ENCODE measurements around the gene USP6NL. TPM values are rescaled to one million over a fixed set of nuclear protein-coding genes. Genes with fewer than 3 reads are reported as not detected.
A peak's percentile ranks its signal among the peaks of the same experiment; 100 is the strongest.

USP6NL gene
- total and polyA plus RNA-seq, 2 of the 8 experiments (the other 6 are each of a cell fraction or from before 2014, with no cell fraction given) = 10.9 to 28.8 TPM

GRCh38 chr10:11506247-11506789 lies 105.1 kb downstream of the USP6NL start (continued):
- TF ChIP-seq USF2 (IDR thresholded peaks at IDR 0.05; ENCODE audit: low read length) (no peak), RAD21 (IDR thresholded peaks at IDR 0.05 in 1 of 2, conservative IDR thresholded peaks at IDR 0.05 in 1 of 2; ENCODE audit: low read depth in 2 of 2, low read length in 2 of 2) (no peak), CEBPB (IDR thresholded peaks at IDR 0.05; ENCODE audit: low read depth, low read length) (peak; percentile 80)
